ENCODE data around the gene PLCB2.

The PLCB2 gene

DNA sequence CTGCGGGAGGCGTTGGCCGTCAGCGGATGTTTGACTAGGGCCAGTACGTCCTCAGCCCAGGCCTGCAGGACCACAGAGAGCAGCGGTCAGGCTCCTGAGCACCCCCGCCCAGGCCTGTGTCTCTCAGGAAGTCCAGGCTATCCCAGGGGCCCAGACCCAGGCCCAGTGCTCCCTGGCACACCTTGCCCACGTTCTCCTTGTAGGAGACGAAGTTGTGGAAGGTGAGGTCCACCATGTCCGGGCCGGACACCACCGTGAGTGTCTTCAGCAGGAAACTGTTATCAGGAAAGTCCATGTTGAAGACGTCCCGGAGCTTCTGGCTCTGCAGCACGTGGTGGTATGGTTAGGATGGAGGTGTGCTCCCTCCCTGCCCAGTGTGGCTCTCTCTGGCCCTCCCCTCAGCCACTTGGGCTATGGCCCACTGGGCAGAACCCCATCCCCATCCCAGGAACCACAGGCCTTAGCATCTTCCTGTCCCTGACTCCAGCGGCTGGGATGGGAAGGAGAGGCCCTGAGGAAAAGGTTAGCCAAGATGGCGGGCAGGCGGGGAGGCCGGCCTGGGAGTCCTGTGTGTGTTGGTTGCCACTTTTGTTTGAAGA is 5.3 kb downstream of the PLCB2 start:
- no peak for DNase-seq (ENCODE audit: low read depth)

DNA sequence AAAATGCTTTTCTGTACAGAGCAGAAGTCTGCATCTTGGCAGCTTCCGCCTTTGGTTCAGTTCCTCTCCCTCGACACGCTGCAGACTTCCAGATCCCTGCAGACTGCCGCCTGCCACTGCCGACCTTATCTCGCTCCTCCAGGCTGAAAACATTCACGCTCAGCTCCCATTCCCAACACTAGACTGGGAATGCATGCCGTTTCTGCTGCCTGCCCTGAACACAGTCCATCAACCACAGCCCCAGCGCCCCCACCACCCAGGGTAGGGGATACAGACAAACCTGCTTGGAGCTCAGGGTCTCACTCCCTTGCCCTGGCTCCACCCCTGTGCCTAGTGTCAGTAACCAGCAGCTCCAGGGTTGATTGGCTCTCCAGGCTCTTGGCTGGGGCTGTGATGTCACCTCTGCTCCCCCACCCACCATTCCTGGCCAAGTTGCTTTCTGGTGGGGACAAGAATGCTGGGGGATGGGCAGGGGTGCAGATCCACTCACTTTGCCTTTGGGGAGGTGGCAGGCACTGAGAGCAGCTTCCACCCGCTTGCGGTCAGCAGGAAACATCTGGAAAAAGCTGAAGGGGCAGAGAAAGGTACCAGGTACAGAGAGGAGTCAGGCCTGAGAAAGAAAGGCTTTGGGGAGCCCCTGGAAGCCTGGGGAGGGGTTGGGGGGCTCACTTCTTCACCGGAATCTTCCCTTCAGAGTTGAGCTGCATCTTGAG is 6.1 kb downstream of the PLCB2 start:
- DNase-seq (ENCODE audit: low read depth): no peak

DNA sequence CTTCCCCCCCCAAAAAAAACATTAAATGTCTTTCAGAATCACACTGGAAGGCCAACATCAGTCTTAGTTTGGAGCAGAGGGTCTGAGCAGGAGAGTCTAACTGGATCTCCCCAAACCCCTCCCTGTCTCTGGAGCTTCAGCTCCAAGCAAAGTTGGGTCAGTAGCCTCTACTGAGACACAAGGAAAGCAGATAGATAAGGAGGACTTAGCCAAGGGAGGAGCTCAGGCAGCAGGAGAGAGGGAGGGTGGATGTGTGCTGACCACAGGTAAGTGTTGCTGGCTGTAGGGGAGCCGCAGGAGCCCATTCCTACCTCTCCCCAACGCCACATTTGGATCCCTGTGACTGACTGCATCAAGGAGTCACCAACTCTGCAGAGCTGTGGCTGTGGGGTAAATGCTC is 7.0 kb downstream of the PLCB2 start:
- no peak for DNase-seq (ENCODE audit: low read depth)

DNA sequence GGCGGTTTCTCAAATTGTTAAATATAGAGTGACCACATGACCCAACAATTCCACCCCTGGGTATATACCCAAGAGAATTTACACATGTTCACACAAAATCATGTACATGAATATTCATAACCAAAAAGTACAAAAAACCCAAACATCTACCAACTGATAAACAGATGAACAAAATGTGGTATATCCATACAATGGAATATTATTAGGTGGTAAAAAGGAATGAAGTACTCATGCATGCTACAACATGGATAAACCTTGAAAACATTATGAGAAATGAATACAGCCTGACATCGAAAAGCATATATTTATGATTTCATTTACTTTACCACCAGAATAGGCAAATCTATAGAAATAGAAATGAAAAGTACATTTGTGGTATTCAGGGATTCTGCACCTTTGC is 7.4 kb downstream of the PLCB2 start:
- no peak for DNase-seq (ENCODE audit: low read depth)

DNA sequence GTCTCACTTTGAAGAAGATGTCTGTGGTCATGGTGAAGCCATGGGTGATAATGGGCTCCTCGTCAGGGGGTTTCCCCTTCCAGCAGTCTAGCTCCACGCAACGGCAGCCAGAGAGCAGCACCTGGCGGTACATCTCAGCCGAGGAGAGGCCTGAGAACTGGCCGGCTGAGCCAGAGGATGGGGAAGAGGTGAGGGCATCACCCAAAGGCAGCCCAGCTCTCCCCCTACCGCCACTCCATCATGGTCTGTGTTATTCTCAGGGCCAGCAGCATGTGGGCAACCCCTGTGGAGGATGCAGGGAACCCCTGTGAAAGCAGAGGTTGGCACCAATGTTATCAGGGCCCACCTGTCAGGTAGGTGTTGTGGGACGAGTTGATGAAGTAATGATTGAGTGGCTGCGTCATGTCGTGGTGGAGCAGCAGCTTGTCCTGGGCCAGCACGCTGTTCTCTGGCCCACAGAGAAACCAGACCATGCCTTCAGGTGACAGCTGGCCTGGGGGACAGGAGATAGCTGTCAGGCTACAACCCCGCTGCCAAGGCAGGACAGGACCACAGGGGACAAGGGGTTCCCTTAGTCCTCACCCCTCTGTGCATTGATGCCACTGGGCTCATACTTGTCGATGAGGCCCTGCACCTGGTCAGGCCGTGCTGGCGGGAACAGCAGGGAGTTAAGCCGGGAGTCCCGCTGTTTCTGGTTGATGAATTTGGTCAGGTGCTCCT is 9.4 kb downstream of the PLCB2 start:
- DNase-seq (ENCODE audit: low read depth): no peak

DNA sequence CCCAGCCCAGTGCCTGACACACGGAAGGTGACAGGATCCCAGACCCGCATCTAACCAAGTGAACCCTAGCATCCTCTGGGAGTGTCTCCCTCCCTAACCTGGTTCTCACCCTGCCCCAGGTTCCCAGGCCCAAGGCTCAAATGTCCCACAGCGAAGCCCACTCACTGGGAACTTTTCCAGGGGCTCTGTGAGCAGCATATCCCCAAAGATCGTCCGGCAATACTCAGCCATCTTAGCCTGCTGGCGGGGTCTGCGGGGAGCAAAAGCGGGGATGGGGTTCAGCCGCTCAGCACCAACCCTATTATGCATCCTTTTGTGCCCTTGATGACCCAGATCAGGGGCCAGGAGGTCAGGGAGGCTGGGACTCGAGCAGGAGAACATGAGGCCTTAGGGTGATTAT is 10.4 kb downstream of the PLCB2 start:
- no peak for DNase-seq (ENCODE audit: low read depth)

- no peak for DNase-seq (ENCODE audit: low read depth)
Observed at GRCh38 chr15:40296561-40297230, 11.0 kb downstream of the PLCB2 start.

DNA sequence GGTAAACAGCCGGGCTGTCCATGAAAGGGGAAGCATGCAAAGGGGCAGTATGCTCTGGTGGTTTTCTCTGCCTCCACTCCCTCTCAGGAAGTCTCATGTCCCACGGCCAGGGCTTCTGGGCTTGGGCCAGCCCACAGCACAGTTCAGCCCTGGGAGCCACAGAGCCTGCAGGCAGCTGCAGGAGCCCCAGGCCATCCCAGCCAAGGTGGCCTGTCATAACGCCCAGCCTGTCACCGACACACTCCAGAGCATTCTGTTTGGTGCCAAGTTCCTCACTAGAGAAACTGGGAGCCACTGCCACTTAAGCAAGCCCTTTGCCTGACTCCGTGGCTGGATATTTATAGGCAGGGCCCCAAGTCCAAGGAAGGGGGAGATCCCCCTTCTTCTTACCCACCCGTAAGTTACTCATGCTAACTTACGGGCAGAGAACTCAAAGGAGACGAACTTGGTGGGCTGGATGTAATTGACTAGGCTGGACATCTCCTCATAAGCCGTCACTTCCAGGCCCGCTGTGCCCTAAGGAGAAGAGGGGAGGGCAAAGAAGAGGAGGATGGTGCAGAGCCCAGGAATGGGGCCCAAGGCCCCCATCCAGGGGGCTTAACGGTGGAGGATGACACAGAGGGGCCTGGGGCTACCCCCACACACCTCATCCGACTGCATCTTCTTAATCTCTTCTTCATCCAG is 11.7 kb downstream of the PLCB2 start:
- DNase-seq (ENCODE audit: low read depth): no peak

- DNase-seq (ENCODE audit: low read depth): no peak
Observed at GRCh38 chr15:40295297-40295696, 12.4 kb downstream of the PLCB2 start.

DNA sequence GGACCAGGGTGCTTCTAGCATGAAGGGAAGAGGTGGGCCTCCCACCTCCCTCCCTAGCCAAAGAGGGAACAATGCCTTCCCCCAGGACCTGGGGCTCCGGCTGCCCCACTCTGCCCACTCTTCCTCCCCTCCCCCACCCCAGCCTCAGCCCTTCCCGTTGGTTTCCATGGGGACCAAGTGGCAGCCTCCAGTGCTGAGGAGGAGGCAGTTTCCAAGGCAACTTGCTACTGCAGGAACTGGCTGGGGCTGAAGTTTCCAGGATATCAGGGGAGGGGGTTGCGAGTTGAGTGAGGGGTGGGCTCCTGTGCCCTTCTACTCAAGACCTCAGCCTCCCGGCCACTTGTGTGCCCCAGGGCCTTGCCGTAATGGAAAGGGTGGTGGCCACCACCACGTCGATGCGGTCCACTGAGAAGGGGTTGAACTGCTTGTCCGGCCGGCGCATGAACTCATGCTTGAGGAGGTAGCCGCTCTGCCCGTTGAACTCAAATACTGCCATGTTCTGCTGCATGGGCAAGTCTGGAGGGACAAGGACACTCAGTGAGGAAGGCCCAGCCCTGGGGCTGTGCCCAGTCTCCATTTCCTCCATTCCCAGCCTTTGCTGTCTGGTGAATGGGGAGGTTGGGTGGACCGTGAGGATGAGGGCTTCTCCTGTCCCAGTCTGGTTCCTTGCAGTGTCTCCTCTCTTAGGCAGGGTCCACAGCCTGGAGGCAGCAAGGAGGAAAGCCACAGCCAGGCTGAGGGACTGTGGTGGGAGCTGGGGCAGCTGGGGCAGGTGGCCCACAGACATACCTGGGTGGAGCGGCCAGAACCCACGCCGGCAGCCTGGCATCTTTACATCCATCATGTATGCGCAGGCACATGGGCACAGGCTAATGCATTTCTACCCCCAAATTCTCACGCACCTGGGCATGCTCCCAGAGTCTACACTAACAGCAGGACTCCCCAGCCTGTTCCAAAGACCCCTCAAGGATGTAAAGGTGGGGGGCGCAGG is 13.5 kb downstream of the PLCB2 start:
- DNase-seq (ENCODE audit: low read depth): no peak

DNA sequence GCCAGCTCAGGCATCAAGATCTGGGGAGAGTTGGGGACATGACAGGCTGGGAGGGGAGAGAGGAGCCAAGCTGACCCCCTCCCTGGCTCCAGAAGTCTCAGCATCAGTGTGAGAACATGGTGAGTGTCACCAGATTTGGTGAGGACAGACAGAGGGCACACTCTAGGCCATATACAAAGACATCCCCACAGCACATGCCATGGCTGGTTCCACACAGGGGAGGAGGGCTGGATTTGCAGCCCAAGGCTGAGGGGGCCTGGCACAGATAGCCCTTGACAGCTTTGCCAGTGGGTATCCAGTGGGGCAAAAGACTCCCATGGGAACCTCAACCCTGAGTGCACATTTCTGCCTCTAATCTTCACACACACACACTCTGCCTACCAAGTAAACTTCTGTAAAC is 14.7 kb downstream of the PLCB2 start:
- DNase-seq (ENCODE audit: low read depth): no peak

DNA sequence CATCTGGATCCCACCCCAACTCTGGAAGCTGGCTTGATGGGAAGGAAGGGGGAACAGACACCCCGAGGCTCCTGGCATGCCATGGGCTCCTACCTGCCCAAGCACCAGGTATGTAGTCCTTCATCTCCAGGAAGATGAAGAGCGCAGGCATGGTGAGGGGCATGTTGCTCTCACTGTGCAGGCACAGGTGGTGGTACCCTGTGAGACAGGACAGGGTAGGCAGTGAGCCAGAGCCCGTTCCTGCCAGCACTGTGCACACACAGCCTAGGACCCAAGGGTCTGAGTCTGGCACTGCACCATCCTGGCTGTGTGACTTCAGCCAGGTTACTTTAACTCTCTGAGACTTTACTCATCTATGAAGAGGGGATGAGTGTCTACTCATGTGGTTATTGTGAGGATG is 15.5 kb downstream of the PLCB2 start:
- DNase-seq (ENCODE audit: low read depth): no peak

GRCh38 chr15:40290918-40291574 is 16.7 kb downstream of the PLCB2 start:
- DNase-seq (ENCODE audit: low read depth): no peak

GRCh38 chr15:40290545-40290917 is 17.2 kb downstream of the PLCB2 start:
- no peak for DNase-seq (ENCODE audit: low read depth)

GRCh38 chr15:40289140-40289775 is 18.5 kb downstream of the PLCB2 start:
- no peak for DNase-seq (ENCODE audit: low read depth)

DNA sequence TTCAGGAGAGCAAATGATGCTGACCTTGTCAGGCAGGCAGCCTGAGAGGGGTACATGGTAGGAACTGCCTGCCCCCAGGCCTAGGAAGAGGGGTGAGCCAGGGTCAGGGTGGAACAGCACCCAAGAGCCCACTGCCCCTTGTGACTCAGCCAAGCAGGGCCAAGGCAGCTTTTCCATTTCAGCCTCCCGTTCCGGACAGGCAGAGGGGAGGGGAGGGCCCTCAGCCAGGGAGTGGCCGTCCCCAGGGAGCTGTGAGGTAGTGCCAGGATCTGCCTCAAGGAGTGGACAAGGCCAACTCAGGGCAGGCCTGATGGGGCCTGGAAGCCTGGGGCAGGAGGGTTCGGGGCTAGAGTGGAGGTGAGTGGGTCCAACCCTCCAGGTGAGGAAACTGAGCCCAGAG is 19.8 kb downstream of the PLCB2 start:
- no peak for DNase-seq (ENCODE audit: low read depth)

DNA sequence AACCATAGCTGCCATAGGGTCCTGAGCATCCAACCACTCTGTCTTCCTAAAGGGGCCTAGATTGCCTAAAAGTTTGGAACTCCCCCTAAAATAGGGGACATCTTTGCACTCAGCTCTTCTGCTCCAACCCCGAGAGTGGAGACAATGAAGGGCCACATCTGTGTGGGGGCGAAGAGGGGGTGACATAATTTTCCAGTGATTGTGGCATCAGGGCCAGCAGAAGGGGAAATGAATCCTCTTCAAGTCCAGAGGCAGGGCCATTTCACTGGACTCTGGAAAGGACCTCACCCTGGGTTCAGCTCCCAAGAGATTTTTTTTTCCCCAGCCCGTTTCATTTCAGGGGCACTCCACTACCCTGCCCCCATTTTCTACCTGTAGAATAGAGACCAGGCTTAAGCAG is 20.2 kb downstream of the PLCB2 start:
- DNase-seq (ENCODE audit: low read depth): no peak

DNA sequence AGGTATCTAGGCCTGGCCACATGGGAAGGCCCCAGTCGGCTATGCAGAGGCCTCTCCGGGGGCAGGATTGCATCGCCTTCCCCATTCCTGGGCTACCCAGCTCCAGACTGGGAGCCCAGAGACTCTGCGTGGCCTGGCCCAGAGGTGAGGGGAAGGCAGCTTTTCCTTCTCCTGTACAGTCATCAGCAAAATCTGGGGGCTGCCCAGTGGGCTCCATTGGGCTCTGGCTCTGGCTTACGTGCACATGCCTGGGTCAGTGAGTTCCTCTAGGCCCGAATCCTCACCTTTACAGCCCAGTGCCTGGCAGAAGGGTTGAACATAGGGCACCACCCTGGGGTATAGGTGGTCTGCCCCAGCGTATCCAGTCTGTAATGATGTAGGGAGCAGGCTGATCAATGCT is 20.9 kb downstream of the PLCB2 start:
- DNase-seq (ENCODE audit: low read depth): no peak

DNA sequence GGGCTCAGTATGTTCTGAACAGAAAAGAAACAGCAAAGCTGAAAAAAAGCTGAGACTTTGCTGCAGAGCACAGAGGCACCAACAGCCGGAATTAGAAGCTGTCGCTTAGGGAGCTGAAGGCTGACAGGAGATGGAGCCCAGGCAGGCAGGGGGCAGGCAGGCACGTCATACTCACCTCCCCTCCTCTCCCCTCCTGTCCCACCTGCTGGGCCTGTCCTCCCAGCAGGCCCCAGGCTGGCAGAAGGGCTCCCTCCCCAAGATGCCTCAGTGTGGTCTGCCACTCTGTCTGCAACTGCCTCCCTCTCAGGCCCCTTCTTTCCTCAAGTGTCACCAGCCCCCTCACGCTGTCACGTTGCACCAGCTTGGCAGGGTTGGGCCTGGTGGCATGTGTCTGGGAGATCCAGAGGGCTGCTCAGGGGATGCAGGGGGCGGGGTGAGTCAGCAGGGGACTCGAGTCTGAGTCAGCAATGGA is 21.6 kb downstream of the PLCB2 start:
- DNase-seq (ENCODE audit: low read depth): no peak

GRCh38 chr15:40285554-40286011 is 22.2 kb downstream of the PLCB2 start:
- no peak for DNase-seq (ENCODE audit: low read depth)
